Ovary (tissue), 3 donors: ENCODE data around the gene MYPN.

ENCODE experiments used
- POLR2A ChIP-seq: fragments of 450-650 bp; IDR thresholded peaks from one replicate; pipeline ENCODE4 v1.6.1; 2017; ENCODE audit warnings: antibody characterized with exemption, mild to moderate bottlenecking, moderate library complexity
- TF ChIP-seq, protein P1 (sequence below), 3 donors: fragments of 450-650 bp in 2 of 3; fragments of 200-600 bp in 1 of 3; IDR thresholded peaks; one replicate each; pipeline versions ENCODE4 v1.5.1 to v1.8.0; 2016 to 2022; ENCODE audit warnings: antibody characterized with exemption in 3 of 3, mild to moderate bottlenecking in 1 of 3
- donor health status: DM: no; HTN: no; CAD: no.

DNA sequence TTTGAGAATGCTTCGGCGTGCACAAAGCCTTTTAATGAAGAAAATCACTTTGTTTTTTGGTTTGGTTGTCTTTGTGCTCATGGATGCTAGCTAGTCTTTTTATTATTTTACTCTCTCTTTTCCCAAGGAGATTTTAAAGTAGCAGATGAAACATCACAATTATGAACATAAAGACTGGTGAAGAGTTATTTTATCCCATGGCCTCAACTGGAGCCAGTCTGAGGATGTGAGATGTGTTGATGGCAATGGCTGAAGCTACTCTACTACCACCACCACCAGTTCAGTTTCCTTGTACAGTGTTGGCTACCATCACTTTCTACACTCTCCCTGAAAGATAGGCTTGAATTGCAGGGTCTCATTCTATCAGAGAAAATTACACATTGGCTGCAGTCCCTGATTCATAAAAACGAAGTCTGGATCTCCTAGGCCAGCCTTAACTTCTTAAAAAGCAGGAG is 33.7 kb upstream of the MYPN start:
- TF ChIP-seq POLR2A: no peak
- TF ChIP-seq, protein P1, sequence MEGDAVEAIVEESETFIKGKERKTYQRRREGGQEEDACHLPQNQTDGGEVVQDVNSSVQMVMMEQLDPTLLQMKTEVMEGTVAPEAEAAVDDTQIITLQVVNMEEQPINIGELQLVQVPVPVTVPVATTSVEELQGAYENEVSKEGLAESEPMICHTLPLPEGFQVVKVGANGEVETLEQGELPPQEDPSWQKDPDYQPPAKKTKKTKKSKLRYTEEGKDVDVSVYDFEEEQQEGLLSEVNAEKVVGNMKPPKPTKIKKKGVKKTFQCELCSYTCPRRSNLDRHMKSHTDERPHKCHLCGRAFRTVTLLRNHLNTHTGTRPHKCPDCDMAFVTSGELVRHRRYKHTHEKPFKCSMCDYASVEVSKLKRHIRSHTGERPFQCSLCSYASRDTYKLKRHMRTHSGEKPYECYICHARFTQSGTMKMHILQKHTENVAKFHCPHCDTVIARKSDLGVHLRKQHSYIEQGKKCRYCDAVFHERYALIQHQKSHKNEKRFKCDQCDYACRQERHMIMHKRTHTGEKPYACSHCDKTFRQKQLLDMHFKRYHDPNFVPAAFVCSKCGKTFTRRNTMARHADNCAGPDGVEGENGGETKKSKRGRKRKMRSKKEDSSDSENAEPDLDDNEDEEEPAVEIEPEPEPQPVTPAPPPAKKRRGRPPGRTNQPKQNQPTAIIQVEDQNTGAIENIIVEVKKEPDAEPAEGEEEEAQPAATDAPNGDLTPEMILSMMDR (IDR thresholded peaks at IDR 0.05): no peak
